NCI-H2227 (cell line): ENCODE results near the gene TRIML1.
"Not testable (repeated sequence)": the region's sequence is repeated elsewhere in the genome, so short reads cannot be mapped to it uniquely, and the experiment has no call there.

Experiments used
- DNase-seq: peaks from one replicate; lab custom pipeline; 2025; ENCODE audit not compliant: unreplicated experiment; lab: John Stamatoyannopoulos, UW

The TRIML1 gene

DNA sequence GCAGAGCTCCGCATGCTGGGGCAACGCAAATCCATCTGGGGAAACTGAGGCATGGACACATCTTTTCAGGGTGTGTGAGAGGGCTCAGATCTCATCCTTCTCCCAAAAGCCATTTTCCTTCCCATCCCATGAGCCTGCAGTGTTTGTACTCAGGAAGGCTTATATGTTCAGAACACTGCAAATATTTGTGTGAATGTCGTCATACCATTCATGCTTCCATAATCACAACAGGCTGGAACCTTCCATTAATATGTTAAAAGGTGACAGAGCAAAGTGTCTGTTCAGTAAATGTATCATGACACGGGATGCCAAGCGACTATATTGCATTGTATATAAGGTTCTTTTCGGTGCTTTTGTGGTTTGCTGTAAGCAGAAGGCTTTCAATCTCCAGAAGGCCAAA is 8.5 kb downstream of the TRIML1 start:
- DNase-seq, result no peak

DNA sequence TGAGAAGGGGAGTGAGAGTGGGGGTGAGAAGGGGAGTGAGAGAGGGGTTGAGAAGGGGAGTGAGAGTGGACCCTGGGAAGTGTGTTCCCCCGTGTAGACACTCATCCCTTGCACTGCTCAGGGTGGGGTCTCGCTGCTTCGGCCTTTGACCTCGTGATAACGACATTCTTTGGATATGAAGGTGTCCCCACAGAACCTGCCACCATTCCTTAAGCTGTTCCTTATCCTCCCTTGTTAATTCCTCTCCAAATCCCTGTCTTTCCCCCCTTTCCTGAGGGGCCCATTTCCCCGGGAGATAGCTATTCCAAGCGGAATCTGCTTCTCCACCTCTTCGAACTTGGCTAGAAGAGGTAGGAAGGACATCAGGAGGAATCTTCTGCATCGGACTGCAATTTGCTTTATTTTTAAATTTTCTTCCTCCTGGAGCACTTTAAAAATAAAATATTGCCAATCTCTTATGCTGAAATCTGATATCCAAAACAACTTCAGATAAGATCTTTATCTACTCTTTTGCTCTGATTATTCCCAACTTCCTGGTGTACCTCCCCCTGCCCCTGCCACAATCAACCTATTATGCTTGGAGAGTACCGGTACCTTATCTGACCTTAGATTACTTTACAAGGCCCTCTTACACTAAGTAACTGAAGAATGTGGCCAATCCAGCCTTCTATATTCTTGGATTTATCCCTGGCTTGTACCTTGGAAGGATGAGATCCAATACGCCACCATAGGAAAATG is 15.6 kb downstream of the TRIML1 start:
- DNase-seq, result no peak

- no peak for DNase-seq
Measured at GRCh38 chr4:188158336-188158735, 19.1 kb downstream of the TRIML1 start.

DNA sequence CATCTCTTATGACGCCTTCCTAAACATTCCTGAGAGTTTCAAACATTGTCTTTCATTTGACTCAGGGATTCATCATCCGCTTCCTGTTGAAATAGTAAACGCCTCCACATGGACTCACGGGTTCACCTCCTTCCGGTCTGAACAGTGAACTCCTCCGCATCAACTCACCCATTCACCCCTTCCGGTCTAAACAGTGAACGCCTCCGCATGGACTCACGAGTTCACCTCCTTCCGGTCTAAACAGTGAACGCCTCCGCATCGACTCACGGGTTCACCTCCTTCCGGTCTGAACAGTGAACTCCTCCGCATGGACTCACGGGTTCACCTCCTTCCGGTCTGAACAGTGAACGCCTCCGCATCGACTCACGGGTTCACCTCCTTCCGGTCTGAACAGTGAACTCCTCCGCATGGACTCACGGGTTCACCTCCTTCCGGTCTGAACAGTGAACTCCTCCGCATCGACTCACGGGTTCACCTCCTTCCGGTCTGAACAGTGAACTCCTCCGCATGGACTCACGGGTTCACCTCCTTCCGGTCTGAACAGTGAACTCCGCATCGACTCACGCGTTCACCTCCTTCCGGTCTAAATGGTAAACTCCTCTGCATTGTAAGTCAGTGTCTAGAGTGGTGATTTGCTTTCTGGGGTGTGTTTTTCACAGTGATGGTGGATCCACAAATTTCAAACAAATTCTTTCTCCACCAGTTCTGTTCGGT is 20.4 kb downstream of the TRIML1 start:
- not testable (repeated sequence) for DNase-seq

- DNase-seq, result no peak
Measured at GRCh38 chr4:188160406-188160805, 21.2 kb downstream of the TRIML1 start.

DNA sequence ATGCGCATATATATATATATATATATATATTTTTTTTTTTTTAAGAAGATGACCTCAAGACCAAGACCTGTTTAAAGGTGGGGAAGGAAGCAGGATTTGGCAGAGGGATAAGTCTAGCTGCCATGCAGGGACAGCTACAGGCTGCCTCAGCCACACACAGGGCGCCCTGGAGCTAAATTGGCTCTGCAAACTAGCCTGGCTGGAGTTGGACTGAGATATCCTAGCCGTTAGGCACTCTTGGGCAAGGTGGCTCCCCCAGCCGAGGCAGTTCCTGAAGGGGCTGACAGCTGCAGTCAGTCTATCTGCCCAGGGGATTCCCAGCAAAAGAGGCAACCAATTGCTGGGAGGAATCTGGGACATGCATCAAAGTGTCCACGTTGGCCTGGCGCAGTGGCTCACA is 21.9 kb downstream of the TRIML1 start:
- DNase-seq, result no peak

- DNase-seq, result no peak
Measured at GRCh38 chr4:188162698-188163097, 23.5 kb downstream of the TRIML1 start.

- no peak for DNase-seq
Measured at GRCh38 chr4:188168726-188169373, 29.6 kb downstream of the TRIML1 start.

- no peak for DNase-seq
Measured at GRCh38 chr4:188171551-188171950, 32.3 kb downstream of the TRIML1 start.

GRCh38 chr4:188175288-188175687 is 36.0 kb downstream of the TRIML1 start:
- no peak for DNase-seq

DNA sequence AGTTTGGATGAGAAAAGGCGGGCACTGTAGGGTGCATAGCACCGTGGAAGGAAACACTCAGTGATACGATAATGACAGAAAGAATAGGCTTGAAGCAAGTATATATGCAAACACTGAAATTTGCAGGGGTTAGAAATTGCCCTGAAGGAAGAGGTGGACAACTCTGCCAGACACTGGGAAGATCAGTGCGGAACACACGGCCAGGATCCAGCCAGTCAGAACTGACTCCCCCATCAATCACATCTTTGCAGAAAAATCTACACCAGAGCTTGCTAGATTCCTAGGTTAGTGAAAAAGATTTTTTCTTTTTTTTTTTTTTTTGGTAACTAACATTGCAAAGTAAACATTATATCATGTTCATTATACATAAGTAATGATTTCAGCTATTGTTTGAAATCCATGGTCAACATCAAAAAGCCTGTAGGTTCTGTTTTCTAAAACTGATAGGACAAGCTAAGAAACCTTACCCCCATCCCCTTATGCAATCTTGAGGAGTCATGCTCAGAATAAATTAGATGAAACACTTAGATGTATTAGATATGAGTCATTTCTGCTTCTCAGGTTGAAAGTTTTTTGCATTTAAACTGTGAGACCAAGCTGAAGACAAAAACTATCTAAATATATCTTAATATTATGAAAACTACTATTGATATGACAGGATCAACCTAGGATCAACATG is 38.9 kb downstream of the TRIML1 start:
- no peak for DNase-seq

DNA sequence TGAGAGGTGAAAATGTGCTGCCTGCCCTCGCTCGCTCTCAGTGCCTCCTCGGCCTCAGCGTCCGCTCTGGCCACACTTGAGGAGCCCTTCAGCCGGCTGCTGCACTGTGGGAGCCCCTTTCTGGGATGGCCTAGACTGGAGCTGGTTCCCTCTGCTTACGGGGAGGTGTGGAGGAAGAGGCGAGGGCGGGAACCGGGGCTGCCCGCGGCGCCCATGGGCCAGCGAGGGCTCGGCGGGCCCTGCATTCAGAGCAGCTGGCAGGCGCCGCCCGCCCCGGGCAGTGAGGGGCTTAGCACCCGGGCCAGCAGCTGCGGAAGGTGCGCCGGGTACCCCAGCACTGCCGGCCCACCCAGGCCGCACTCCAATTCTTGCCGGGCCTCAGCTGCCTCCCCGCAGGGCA is 39.6 kb downstream of the TRIML1 start:
- no peak for DNase-seq

DNA sequence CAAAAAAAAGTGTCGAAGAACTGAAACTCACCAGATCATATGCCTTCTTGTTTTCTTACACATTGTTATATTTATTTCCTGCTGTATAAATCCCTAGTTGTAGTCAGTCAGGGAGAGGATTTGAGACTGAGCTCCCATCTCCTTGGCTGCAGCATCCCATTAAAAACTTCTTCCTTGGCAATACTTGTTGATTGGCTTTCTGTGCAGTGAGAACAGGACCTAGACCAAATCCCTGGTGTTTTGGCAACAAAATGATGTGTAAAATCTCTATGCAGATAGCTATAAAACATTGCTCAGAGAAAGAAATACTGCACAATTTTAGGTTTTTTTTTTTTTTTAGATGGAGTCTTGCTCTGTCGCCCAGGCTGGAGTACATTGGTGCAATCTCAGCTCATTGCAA is 47.9 kb downstream of the TRIML1 start:
- DNase-seq, result no peak

- DNase-seq, result no peak
Measured at GRCh38 chr4:188190461-188190860, 51.2 kb downstream of the TRIML1 start.

DNA sequence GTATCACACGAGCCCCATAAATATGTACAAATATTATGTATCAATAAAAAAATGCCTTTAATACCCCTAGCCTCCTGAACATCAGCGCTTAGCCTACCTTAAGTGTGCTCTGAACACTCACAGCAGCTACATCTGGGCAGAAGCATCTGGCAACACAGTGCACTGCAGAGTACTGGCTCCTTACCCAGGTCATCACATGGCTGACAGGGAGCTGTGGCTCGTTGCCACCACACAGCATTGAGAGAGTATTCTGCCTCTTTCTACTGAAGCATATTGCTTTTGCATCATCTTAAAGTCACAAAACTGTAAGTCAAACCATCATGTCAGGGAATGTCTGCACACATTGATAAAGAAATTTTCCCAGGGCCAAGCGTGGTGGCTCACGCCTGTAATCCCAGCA is 55.2 kb downstream of the TRIML1 start:
- DNase-seq, result no peak

DNA sequence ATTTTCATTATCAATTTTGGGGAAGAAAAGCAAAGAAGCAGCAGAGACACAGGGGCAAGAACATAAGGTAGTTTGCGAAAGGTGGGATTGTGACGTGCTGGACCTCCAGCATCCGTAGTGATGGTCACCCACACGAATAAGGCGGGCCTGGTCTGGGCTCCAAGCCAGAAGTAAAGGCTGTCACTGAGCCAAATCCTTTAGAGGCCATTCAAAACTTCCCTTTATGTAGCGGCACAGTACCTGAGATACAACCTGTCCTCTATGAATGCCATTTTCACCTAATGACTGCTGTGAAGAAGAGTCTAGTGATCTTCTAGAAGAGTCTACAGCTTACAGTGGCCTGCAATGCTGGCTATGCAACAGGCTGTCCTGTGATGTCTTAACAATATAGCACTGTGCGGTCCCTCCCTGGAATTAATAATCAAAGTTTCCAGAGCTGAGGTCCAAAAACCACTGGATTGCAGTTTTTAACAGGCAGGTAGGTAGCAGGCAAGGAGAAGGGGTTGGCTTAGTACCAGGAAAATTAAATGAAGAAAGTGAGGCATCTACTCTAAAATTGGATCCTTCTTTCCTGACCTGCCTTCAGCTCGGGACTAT is 56.2 kb downstream of the TRIML1 start:
- no peak for DNase-seq

DNA sequence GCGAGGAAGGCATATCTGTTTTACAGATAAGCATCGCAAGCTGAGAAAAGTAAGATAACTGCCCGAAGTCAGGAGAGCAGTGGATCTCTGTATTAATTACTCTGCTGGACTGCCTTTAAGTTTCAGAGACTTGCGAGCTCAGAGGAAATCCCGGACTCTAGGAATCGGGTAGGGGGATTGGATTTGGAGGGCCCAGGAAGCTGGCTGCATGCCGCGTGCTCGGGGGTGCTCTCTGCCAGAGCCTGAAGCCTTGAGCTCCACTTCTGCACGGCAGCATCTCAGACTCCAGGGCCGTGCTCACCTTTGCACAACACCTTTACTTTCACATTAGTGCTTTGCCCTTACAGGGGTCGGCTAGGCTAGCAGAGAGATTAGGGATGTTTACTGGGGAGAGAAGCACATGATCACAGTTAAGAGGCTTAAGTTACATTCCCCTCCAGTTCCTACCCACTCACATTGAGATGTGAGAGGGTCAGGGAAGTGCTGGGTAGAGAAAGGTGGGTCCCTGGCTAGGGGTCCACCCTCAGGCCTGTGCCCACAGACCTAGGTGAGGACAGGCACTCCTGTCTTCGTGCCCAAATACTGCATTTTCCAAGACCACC is 57.0 kb downstream of the TRIML1 start:
- DNase-seq, result no peak
